ENCODE results near the gene LHPP.

DNA sequence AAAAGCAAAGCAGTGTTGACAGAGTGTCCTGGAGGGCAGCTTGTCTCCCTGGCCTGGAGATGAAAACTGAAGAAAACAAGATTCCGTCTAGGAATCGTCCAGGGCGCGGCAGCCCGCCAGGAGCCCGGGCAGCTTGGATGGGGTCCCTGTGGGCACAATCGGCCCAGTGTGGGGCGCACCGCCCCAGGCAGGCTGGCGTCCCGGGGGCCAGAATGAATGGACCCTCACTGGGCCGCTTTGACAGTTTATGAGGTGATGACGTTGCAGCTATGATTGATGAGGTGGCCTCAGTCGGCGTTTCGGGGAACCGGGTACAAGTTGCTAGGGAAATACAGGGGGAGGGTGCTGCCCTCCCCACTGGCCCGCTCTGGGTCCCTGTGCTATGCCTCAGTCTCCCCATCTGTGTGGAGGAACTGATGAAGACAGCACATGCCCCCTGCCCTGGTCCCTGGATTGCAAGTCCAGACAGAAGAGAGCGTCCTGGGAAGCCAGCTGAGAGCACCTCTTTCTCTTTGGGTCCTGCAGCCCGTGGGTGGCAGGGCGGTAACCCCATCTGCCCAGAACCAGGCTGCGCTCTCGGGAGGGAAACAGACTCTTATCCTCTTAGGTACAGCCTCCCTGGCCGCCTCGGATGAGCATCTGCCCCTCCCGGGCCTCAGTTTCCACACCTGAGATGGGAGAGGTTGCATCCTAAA lies 131.3 kb downstream of the LHPP start:
- TF ChIP-seq, protein P1, sequence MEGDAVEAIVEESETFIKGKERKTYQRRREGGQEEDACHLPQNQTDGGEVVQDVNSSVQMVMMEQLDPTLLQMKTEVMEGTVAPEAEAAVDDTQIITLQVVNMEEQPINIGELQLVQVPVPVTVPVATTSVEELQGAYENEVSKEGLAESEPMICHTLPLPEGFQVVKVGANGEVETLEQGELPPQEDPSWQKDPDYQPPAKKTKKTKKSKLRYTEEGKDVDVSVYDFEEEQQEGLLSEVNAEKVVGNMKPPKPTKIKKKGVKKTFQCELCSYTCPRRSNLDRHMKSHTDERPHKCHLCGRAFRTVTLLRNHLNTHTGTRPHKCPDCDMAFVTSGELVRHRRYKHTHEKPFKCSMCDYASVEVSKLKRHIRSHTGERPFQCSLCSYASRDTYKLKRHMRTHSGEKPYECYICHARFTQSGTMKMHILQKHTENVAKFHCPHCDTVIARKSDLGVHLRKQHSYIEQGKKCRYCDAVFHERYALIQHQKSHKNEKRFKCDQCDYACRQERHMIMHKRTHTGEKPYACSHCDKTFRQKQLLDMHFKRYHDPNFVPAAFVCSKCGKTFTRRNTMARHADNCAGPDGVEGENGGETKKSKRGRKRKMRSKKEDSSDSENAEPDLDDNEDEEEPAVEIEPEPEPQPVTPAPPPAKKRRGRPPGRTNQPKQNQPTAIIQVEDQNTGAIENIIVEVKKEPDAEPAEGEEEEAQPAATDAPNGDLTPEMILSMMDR (IDR thresholded peaks at IDR 0.05), result no peak
- TF ChIP-seq POLR2A (IDR thresholded peaks at IDR 0.05) (no peak), EP300 (IDR thresholded peaks at IDR 0.05) (no peak), POLR2AphosphoS5 (IDR thresholded peaks at IDR 0.05) (no peak)
